GM23338 (cell line): ENCODE measurements around the gene NOC2L.

Experiments
- CREB1 ChIP-seq: fragments of 250-450 bp; sonication (Bioruptor Pico); IDR thresholded peaks from 2 replicates; pipeline ENCODE4 v1.5.0; 2020; ENCODE audit warnings: low read depth, mild to moderate bottlenecking, moderate library complexity
- CTCF ChIP-seq, 2 experiments: fragments of 200-600 bp in 1 of 2; sonication (generic) in 1 of 2; conservative IDR thresholded peaks; 2 replicates each; pipeline versions ENCODE4 v1.5.1 to v1.6.1; 2016 to 2017; ENCODE audit warnings: antibody characterized with exemption in 2 of 2, low read depth in 2 of 2, mild to moderate bottlenecking in 2 of 2, moderate library complexity in 1 of 2
- ETS1 ChIP-seq: IDR thresholded peaks from 2 replicates; pipeline ENCODE4 v1.6.1; 2016; ENCODE audit warnings: antibody characterized with exemption
- EZH2 ChIP-seq: fragments of 200-600 bp; sonication (generic); IDR thresholded peaks from one replicate; pipeline ENCODE4 v1.8.0; 2017; ENCODE audit warnings: antibody characterized with exemption, mild to moderate bottlenecking, low read depth; ENCODE audit not compliant: unreplicated experiment
- EZH2phosphoT487 ChIP-seq: fragments of 200-600 bp; sonication (generic); IDR thresholded peaks from one replicate; pipeline ENCODE4 v1.8.1; 2018; ENCODE audit warnings: antibody characterized with exemption; ENCODE audit not compliant: unreplicated experiment
- JUNB ChIP-seq: IDR thresholded peaks from one replicate; pipeline ENCODE4 v1.6.1; 2016; ENCODE audit warnings: antibody characterized with exemption; ENCODE audit not compliant: unreplicated experiment
- NANOG ChIP-seq: IDR thresholded peaks from 2 replicates; pipeline ENCODE4 v1.6.1; 2016; ENCODE audit warnings: antibody characterized with exemption, borderline replicate concordance
- POLR2AphosphoS5 ChIP-seq: IDR thresholded peaks from 2 replicates; pipeline ENCODE4 v1.6.1; 2016; ENCODE audit warnings: antibody characterized with exemption, low read depth
- REST ChIP-seq: IDR thresholded peaks from one replicate; pipeline ENCODE4 v1.6.1; 2018; ENCODE audit warnings: antibody characterized with exemption; ENCODE audit not compliant: unreplicated experiment
- STAT1 ChIP-seq: IDR thresholded peaks from one replicate; pipeline ENCODE4 v1.6.1; 2016; ENCODE audit warnings: antibody characterized with exemption; ENCODE audit not compliant: unreplicated experiment
- ZNF114 ChIP-seq: fragments of 250-450 bp; sonication (Bioruptor Pico); IDR thresholded peaks from 2 replicates; pipeline ENCODE4 v1.5.0; 2020; ENCODE audit warnings: mild to moderate bottlenecking, moderate library complexity

GRCh38 chr1:975896-976683, 17.0 kb upstream of the NOC2L start:
- peak; percentile 36 to 56; a peak in 2 of 4 replicates for TF ChIP-seq CTCF (conservative IDR thresholded peaks at IDR 0.05; ENCODE audit: low read depth in 2 of 2)
- TF ChIP-seq POLR2AphosphoS5, result 0 out of 2 replicates have a peak, but pooled peaks have one; percentile 15
- no peak for TF ChIP-seq EZH2
- TF ChIP-seq ZNF114 (CRISPR knock-in tag), result no peak
- no peak for TF ChIP-seq EZH2phosphoT487
- TF ChIP-seq NANOG, result no peak
- no peak for TF ChIP-seq REST
- peak; percentile 34 for TF ChIP-seq CREB1 (CRISPR knock-in tag)
- TF ChIP-seq ETS1, result no peak
- no peak for TF ChIP-seq STAT1
- no peak for TF ChIP-seq JUNB
